K562 (cell line): ENCODE measurements around the gene LZTR1. TPM values are rescaled to one million over a fixed set of nuclear protein-coding genes. Genes with fewer than 3 reads are reported as not detected.

Experiments
- ARID4B ChIP-seq: sonication (generic); formaldehyde crosslinking; IDR thresholded peaks from 2 replicates; pipeline ENCODE4 v1.8.0; 2022; ENCODE audit warnings: mild to moderate bottlenecking, missing genetic modification reagents
- BRCA1 ChIP-seq, 2 experiments: fragments of 450-650 bp in 1 of 2; sonication (generic) in 1 of 2; formaldehyde crosslinking in 1 of 2; IDR thresholded peaks; 2 replicates each; pipeline versions ENCODE4 v1.5.0 to v1.6.1; 2017 to 2020; ENCODE audit warnings: mild to moderate bottlenecking in 1 of 2, missing genetic modification reagents in 1 of 2
- HDAC1 ChIP-seq, 2 experiments: fragments of 450-650 bp; IDR thresholded peaks; 2 replicates each; pipeline ENCODE4 v1.6.1; 2016 to 2017; ENCODE audit warnings: inconsistent platforms in 1 of 2, mild to moderate bottlenecking in 1 of 2, moderate library complexity in 1 of 2
- HIVEP1 ChIP-seq: fragments of 250-450 bp; sonication (Bioruptor Pico); IDR thresholded peaks from 2 replicates; pipeline ENCODE4 v1.4.0; 2020; ENCODE audit warnings: mild to moderate bottlenecking
- HMGN3 ChIP-seq: IDR thresholded peaks from 2 replicates; pipeline ENCODE4 v1.6.1; 2011; ENCODE audit warnings: borderline replicate concordance, low read depth, mild to moderate bottlenecking, mixed read lengths, low read length; ENCODE audit not compliant: insufficient read length; ENCODE audit errors: extremely low read depth
- HNRNPL ChIP-seq: fragments of 200-400 bp; formaldehyde crosslinking; IDR thresholded peaks from 2 replicates; pipeline ENCODE4 v1.6.1; 2017; ENCODE audit warnings: low read depth, mild to moderate bottlenecking, low read length
- IRF2 ChIP-seq: sonication (generic); formaldehyde crosslinking; IDR thresholded peaks from 2 replicates; pipeline ENCODE4 v1.8.1; 2022; ENCODE audit warnings: mild to moderate bottlenecking, missing genetic modification reagents
- KDM5B ChIP-seq: fragments of 200-600 bp; sonication (generic); IDR thresholded peaks from 2 replicates; pipeline ENCODE4 v1.6.1; 2012; ENCODE audit warnings: low read depth, mild to moderate bottlenecking, moderate library complexity, low read length, control low read depth, inconsistent platforms; ENCODE audit not compliant: insufficient replicate concordance
- POLR3A ChIP-seq: IDR thresholded peaks from 2 replicates; pipeline ENCODE4 v1.6.1; 2011; ENCODE audit warnings: borderline replicate concordance, mild to moderate bottlenecking, moderate library complexity; ENCODE audit not compliant: insufficient read length, insufficient read depth; ENCODE audit errors: extremely low read depth
- TBP ChIP-seq: optimal IDR thresholded peaks from 2 replicates; pipeline ENCODE3; 2011; ENCODE audit warnings: low read depth, low read length, improper control_type of control experiment
- ZBED1 ChIP-seq: IDR thresholded peaks from 2 replicates; pipeline ENCODE4 v1.6.1; 2014
- ZBTB9 ChIP-seq: fragments of 450-650 bp; formaldehyde crosslinking; IDR thresholded peaks from 2 replicates; pipeline ENCODE4 v1.4.0; 2020; ENCODE audit warnings: mild to moderate bottlenecking, moderate library complexity
- ZC3H4 ChIP-seq: sonication (generic); formaldehyde crosslinking; IDR thresholded peaks from 2 replicates; pipeline ENCODE4 v1.9.0; 2021; ENCODE audit warnings: missing genetic modification reagents, borderline replicate concordance
- ZNF143 ChIP-seq: sonication (generic); formaldehyde crosslinking; IDR thresholded peaks from 2 replicates; pipeline ENCODE4 v1.9.0; 2022; ENCODE audit warnings: mild to moderate bottlenecking, missing genetic modification reagents
- ZNF274 ChIP-seq: IDR thresholded peaks from 2 replicates; pipeline ENCODE4 v1.6.1; 2011; ENCODE audit warnings: low read depth, mild to moderate bottlenecking, low read length, moderate library complexity, borderline replicate concordance
- ZNF551 ChIP-seq: fragments of 250-450 bp; sonication (Bioruptor Pico); IDR thresholded peaks from 2 replicates; pipeline ENCODE4 v1.5.0; 2021; ENCODE audit warnings: mild to moderate bottlenecking, moderate library complexity
- ZNF785 ChIP-seq: fragments of 250-450 bp; sonication (Bioruptor Pico); IDR thresholded peaks from 2 replicates; pipeline ENCODE4 v1.4.0; 2020; ENCODE audit warnings: mild to moderate bottlenecking
- polyA plus RNA-seq, 8 experiments: library from polyadenylated mRNA; depleted of rRNA in 4 of 8; stranded (reverse) in 5 of 8; unstranded in 3 of 8; fragments of >200 nt; fragmentation: Nextera tagmentation in 2 of 8; fragmentation: Illumina TruSeq in 1 of 8; extraction: Ambion mirVana in 2 of 8; extraction: Trizol in 1 of 8; gene quantifications; 2 replicates each; pipeline versions ENCODE4 v1.2.1 to v1.2.3, GENCODE V29; 2011 to 2014; ENCODE audit warnings: inconsistent platforms in 1 of 8, missing spikeins in 1 of 8
- total RNA-seq, 7 experiments: library from RNA; depleted of rRNA in 6 of 7; stranded (reverse); fragments of >200 nt in 6 of 7; fragmentation: Illumina TruSeq in 2 of 7; extraction: Trizol in 2 of 7; gene quantifications; 2 replicates each; pipeline versions ENCODE4 v1.2.1 to v1.2.3, GENCODE V29; 2011 to 2021; ENCODE audit warnings: low replicate concordance in 1 of 7
- TF ChIP-seq, protein P1 (sequence below): sonication (generic); formaldehyde crosslinking; IDR thresholded peaks from 2 replicates; pipeline ENCODE4 v1.8.0; 2022; ENCODE audit warnings: mild to moderate bottlenecking, missing genetic modification reagents
- TF ChIP-seq, protein P2 (sequence below), 2 experiments: fragments of 250-450 bp in 1 of 2; fragments of 450-650 bp in 1 of 2; sonication (Bioruptor Pico) in 1 of 2; IDR thresholded peaks; 2 replicates each; pipeline versions ENCODE4 v1.6.1 to v1.8.0; 2016 to 2021; ENCODE audit warnings: mild to moderate bottlenecking in 2 of 2, moderate library complexity in 2 of 2, missing compliant biosample characterization in 1 of 2, missing genetic modification characterization in 1 of 2

The LZTR1 gene
- total and polyA plus RNA-seq, 9 of the 15 experiments (the other 6 are each of a cell fraction or from before 2014, with no cell fraction given) = 2.2 to 135 (median 63.0) TPM

DNA sequence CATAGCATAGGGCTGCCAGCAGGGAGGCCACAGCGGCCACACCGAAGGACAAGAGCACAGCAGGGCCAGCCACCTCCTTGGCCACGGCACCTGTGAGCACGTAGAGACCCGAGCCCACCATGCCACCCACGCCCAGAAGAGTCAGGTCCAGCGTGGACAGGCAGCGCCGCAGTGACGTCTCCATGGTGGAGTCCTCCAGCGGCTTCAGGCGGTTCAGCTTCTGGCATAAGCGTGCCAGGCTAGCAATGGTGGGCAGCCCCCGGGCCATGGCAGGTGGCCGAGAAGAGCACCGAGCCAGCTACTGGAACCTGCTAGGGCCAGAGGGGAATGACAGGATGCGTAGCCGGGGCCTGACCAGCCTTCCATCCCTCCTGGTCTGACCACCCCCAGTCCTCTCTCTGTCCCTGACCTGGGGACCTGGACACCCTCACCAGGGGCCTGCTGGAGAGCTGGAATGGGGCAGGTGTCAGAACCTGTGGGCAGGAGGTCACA, 49.5 kb downstream of the LZTR1 start (continued):
- TF ChIP-seq ARID4B (CRISPR knock-in tag) = 0 out of 2 replicates have a peak, but pooled peaks have one; percentile 66
- TF ChIP-seq BRCA1 (IDR thresholded peaks at IDR 0.05) = no peak
- 0 out of 2 replicates have a peak, but pooled peaks have one; percentile 56 for TF ChIP-seq BRCA1 (CRISPR knock-in tag; IDR thresholded peaks at IDR 0.05)
- 0 out of 2 replicates have a peak, but pooled peaks have one; percentile 1 for TF ChIP-seq ZBTB9 (CRISPR knock-in tag)
- TF ChIP-seq HDAC1 (IDR thresholded peaks at IDR 0.05) = no peak
- TF ChIP-seq, protein P1, sequence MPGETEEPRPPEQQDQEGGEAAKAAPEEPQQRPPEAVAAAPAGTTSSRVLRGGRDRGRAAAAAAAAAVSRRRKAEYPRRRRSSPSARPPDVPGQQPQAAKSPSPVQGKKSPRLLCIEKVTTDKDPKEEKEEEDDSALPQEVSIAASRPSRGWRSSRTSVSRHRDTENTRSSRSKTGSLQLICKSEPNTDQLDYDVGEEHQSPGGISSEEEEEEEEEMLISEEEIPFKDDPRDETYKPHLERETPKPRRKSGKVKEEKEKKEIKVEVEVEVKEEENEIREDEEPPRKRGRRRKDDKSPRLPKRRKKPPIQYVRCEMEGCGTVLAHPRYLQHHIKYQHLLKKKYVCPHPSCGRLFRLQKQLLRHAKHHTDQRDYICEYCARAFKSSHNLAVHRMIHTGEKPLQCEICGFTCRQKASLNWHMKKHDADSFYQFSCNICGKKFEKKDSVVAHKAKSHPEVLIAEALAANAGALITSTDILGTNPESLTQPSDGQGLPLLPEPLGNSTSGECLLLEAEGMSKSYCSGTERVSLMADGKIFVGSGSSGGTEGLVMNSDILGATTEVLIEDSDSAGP (CRISPR knock-in tag) = 0 out of 2 replicates have a peak, but pooled peaks have one; percentile 59
- TF ChIP-seq, protein P2, sequence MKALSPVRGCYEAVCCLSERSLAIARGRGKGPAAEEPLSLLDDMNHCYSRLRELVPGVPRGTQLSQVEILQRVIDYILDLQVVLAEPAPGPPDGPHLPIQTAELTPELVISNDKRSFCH (CRISPR knock-in tag; IDR thresholded peaks at IDR 0.05) = no peak
- TF ChIP-seq, protein P2 (tag; IDR thresholded peaks at IDR 0.05) = no peak
- TF ChIP-seq IRF2 (CRISPR knock-in tag) = no peak
- peak; percentile 14 for TF ChIP-seq TBP
- peak; percentile 39 for TF ChIP-seq KDM5B
- no peak for TF ChIP-seq ZBED1
- TF ChIP-seq HIVEP1 (CRISPR knock-in tag) = 0 out of 2 replicates have a peak, but pooled peaks have one; percentile 18
- no peak for TF ChIP-seq ZNF274
- TF ChIP-seq ZC3H4 (CRISPR knock-in tag) = 0 out of 2 replicates have a peak, but pooled peaks have one; percentile 69
- TF ChIP-seq HNRNPL = 0 out of 2 replicates have a peak, but pooled peaks have one; percentile 50
- peak; percentile 37 for TF ChIP-seq HMGN3
- no peak for TF ChIP-seq ZNF551 (CRISPR knock-in tag)
- TF ChIP-seq POLR3A = no peak
- TF ChIP-seq ZNF143 (CRISPR knock-in tag) = peak; percentile 45
- no peak for TF ChIP-seq ZNF785 (CRISPR knock-in tag)
